ENCODE data around the gene GRAP2. TPM values are rescaled to one million over a fixed set of nuclear protein-coding genes. Genes with fewer than 3 reads are reported as not detected.

The GRAP2 gene
- total and polyA plus RNA-seq, 2 donors (not counting 3 experiments of a cell fraction or from before 2014, with no cell fraction given): 0.04 TPM; not detected in 1

DNA sequence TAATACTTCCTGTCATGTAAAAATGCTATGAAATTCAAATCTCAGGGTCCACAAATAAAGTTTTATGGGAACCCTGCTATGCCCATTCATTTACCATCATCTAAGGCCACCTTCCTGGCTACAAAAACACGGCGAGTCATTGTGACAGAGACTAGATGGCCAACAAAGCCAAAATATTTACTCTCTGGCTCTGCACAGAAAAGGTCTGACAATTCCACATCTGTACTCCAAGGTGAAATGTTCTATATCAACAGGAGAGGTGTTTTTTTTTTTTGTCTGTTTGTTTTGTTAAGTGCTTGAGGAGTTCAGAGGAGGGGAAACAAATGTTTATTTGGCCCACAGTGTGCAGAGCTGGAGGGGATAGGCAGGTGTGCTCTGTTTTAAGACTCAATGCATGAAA lies 40.7 kb downstream of the GRAP2 start:
- FAIRE-seq: no peak
- no peaks in the 10 kb centered on the region for H3K9me1 ChIP-seq (replicated peaks; ENCODE audit: control insufficient read depth, extremely low read depth, insufficient read depth, low read length)
- DNase-seq (ENCODE audit: low read depth, low spot score): no peak
- H3K27ac ChIP-seq (ENCODE audit: insufficient read depth, low read depth, low read length): no peak overlapping the region
- intact Hi-C loops (cut with micrococcal nuclease) (no loop called here), dilution Hi-C loops (cut with MboI; ENCODE audit: extremely low pct_ligation_motif_present, low sequenced_read_pairs) (no loop called here)
- H3K79me2 ChIP-seq (ENCODE audit: control insufficient read depth, insufficient read depth, low read length): no peaks in the 10 kb centered on the region
- H4K20me1 ChIP-seq (replicated peaks; ENCODE audit: control insufficient read depth, extremely low read depth, insufficient read depth, low read length): no peaks in the 10 kb centered on the region
- TF ChIP-seq POLR2A (IDR thresholded peaks at IDR 0.05; ENCODE audit: low read depth, low read length): no peak
- TF ChIP-seq JUN (IDR thresholded peaks at IDR 0.05; ENCODE audit: borderline replicate concordance, insufficient read depth, insufficient read length, low read depth): no peak
- TF ChIP-seq MAX (IDR thresholded peaks at IDR 0.05; ENCODE audit: insufficient read depth, insufficient read length): no peak
- TF ChIP-seq MYC (IDR thresholded peaks at IDR 0.05; ENCODE audit: low read depth, low read length): no peak
- no peak for TF ChIP-seq EZH2 (IDR thresholded peaks at IDR 0.05; ENCODE audit: borderline replicate concordance, low read depth, low read length, severe bottlenecking)
- TF ChIP-seq POLR2AphosphoS5 (IDR thresholded peaks at IDR 0.05; ENCODE audit: insufficient read depth, low read depth, low read length): no peak
- peaks cover 9 to 11% of the 10 kb centered on the region in 2 experiments for H3K27me3 ChIP-seq (ENCODE audit: control insufficient read depth in 2 of 2, insufficient read depth in 2 of 2, low read length in 2 of 2)
- no peaks in the 10 kb centered on the region for H3K9me3 ChIP-seq (replicated peaks; ENCODE audit: control insufficient read depth, insufficient read depth, low read length)
- ChIA-PET POLR2A (no interaction called here), CTCF (interaction anchor here (2.1 to 2.9 kb wide), 2 partner anchors 9 to 83 kb away, joined by 13 to 14 read pairs; no protein-coding TSS in a partner anchor)
- H3K36me3 ChIP-seq (ENCODE audit: control insufficient read depth in 2 of 2, extremely low read depth in 1 of 2, insufficient read depth in 2 of 2, low read length in 2 of 2): no peaks in the 10 kb centered on the region
- H2AFZ ChIP-seq (ENCODE audit: low read depth, low read length): no peak overlapping the region
- no peak overlapping the region for H3K4me3 ChIP-seq (replicated peaks in 1 of 3; ENCODE audit: insufficient read depth in 1 of 3, low read depth in 1 of 3, low read length in 3 of 3)
- BruUV-seq (replicated peaks): no TSS peak
- no peak overlapping the region for H3K4me2 ChIP-seq (ENCODE audit: insufficient read depth, low read length)
- H3K9ac ChIP-seq (replicated peaks; ENCODE audit: extremely low read depth, insufficient read depth, low read length): no peak overlapping the region
- no peaks in the 10 kb centered on the region for H3K4me1 ChIP-seq (ENCODE audit: control insufficient read depth, extremely low read depth, insufficient read depth, low read length)

DNA sequence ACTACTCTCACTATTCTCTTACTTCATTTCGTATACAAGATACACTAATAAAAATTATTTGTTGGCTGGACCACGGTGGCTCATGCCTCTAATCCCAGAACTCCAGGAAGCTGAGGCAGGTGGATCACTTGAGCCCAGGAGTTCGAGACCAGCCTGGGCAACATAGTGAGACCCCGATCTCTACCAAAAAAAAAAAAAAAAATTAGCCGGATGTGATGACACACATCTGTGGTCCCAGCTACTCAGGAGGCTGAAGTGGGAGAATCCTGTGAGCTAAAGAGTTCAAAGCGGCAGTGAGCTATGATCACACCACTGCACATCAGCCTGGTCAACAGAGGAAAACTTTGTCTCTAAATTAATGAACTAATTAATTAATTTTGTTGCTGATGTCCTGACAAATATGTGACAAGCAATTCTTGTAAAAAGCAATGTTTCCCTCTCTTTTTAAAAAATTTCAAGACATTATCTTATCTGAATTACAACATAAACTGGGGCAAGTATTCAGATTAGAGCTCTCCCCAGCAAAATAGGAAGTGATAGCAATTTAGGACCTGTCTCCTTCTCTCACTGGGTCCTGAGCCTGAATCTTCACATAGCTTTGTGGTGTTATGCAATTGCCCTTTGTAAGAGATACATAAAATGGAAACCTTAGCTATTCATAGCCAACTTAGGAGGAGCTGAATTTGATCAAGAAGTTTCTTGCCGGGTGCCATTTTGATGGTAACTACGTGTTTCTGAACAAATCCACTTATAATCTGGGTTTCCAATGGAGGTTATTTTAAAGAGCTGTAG lies 41.8 kb downstream of the GRAP2 start:
- POLR2A ChIA-PET: no interaction called here
- no peak for DNase-seq (ENCODE audit: low read depth, low spot score)
- H3K27ac ChIP-seq (ENCODE audit: insufficient read depth, low read depth, low read length): no peak overlapping the region
- H3K27me3 ChIP-seq (ENCODE audit: control insufficient read depth in 2 of 2, insufficient read depth in 2 of 2, low read length in 2 of 2): peaks cover 4 to 5% of the 10 kb centered on the region in 2 experiments
- no peaks in the 10 kb centered on the region for H3K9me3 ChIP-seq (replicated peaks; ENCODE audit: control insufficient read depth, insufficient read depth, low read length)
- no peak overlapping the region for H3K9ac ChIP-seq (replicated peaks; ENCODE audit: extremely low read depth, insufficient read depth, low read length)
- no peaks in the 10 kb centered on the region for H3K4me1 ChIP-seq (ENCODE audit: control insufficient read depth, extremely low read depth, insufficient read depth, low read length)
- H3K9me1 ChIP-seq (replicated peaks; ENCODE audit: control insufficient read depth, extremely low read depth, insufficient read depth, low read length): no peaks in the 10 kb centered on the region
- no peaks in the 10 kb centered on the region for H4K20me1 ChIP-seq (replicated peaks; ENCODE audit: control insufficient read depth, extremely low read depth, insufficient read depth, low read length)
- no peak for TF ChIP-seq EZH2 (IDR thresholded peaks at IDR 0.05; ENCODE audit: borderline replicate concordance, low read depth, low read length, severe bottlenecking)
- TF ChIP-seq MAX (IDR thresholded peaks at IDR 0.05; ENCODE audit: insufficient read depth, insufficient read length): no peak
- TF ChIP-seq POLR2AphosphoS5 (IDR thresholded peaks at IDR 0.05; ENCODE audit: insufficient read depth, low read depth, low read length): no peak
- no peak for TF ChIP-seq MYC (IDR thresholded peaks at IDR 0.05; ENCODE audit: low read depth, low read length)
- TF ChIP-seq JUN (IDR thresholded peaks at IDR 0.05; ENCODE audit: borderline replicate concordance, insufficient read depth, insufficient read length, low read depth): no peak
- no peak for TF ChIP-seq CTCF (IDR thresholded peaks at IDR 0.05; ENCODE audit: extremely low read depth in 1 of 2, insufficient read depth in 1 of 2, low read depth in 1 of 2, low read length in 2 of 2)
- TF ChIP-seq FOS (IDR thresholded peaks at IDR 0.05; ENCODE audit: borderline replicate concordance, insufficient read depth, low read length): no peak
- H3K4me3 ChIP-seq (replicated peaks in 1 of 3; ENCODE audit: insufficient read depth in 1 of 3, low read depth in 1 of 3, low read length in 3 of 3): no peak overlapping the region
- intact Hi-C loops (cut with micrococcal nuclease): loop anchor here (1.0 kb wide), 1 partner anchor 29 kb away; no protein-coding TSS in a partner anchor
- no peak for FAIRE-seq
- H3K4me2 ChIP-seq (ENCODE audit: insufficient read depth, low read length): no peak overlapping the region
- no peaks in the 10 kb centered on the region for H3K79me2 ChIP-seq (ENCODE audit: control insufficient read depth, insufficient read depth, low read length)
- CTCF ChIA-PET: interaction anchor here (1.0 to 2.9 kb wide), 6 partner anchors 10 to 81 kb away, joined by 3 to 14 read pairs (median 4); no protein-coding TSS in a partner anchor
- H2AFZ ChIP-seq (ENCODE audit: low read depth, low read length): no peak overlapping the region
- no peaks in the 10 kb centered on the region for H3K36me3 ChIP-seq (ENCODE audit: control insufficient read depth in 2 of 2, extremely low read depth in 1 of 2, insufficient read depth in 2 of 2, low read length in 2 of 2)
- BruUV-seq (replicated peaks): no TSS peak
- dilution Hi-C loops (cut with MboI; ENCODE audit: extremely low pct_ligation_motif_present, low sequenced_read_pairs): no loop called here

All from endothelial cell of umbilical vein (primary cell).